ENCODE data around the gene EPN3. TPM values are rescaled to one million over a fixed set of nuclear protein-coding genes. Genes with fewer than 3 reads are reported as not detected.

The EPN3 gene
- total and polyA plus RNA-seq, 11 donors = 8.9 to 29.5 (median 12.6) TPM

- no peak for TF ChIP-seq POLR2A (IDR thresholded peaks at IDR 0.05)
- no peak for TF ChIP-seq CTCF (IDR thresholded peaks at IDR 0.05)
- H3K4me1 ChIP-seq = no peaks in the 10 kb centered on the region
- H3K27me3 ChIP-seq = no peaks in the 10 kb centered on the region
- ATAC-seq = no peak
- DNase-seq = no peak
- H3K27ac ChIP-seq = no peak overlapping the region
- no peaks in the 10 kb centered on the region for H3K9me3 ChIP-seq
- intact Hi-C loops (cut with DNase I) = no loop called here
- no peaks in the 10 kb centered on the region for H3K36me3 ChIP-seq
- H3K4me3 ChIP-seq = no peak overlapping the region
Observed at GRCh38 chr17:50499270-50499669, 33.3 kb upstream of the EPN3 start.

GRCh38 chr17:50499721-50500120 is 32.8 kb upstream of the EPN3 start:
- H3K36me3 ChIP-seq = no peaks in the 10 kb centered on the region
- H3K27me3 ChIP-seq = no peaks in the 10 kb centered on the region
- DNase-seq (no peak), ATAC-seq (no peak)
- intact Hi-C loops (cut with DNase I) = no loop called here
- H3K4me1 ChIP-seq = no peaks in the 10 kb centered on the region
- no peak overlapping the region for H3K27ac ChIP-seq
- 94 to 99% (median 95%) methylated on average over 2 of the region's 2 CpGs for WGBS, 4 donors
- no peak for TF ChIP-seq POLR2A (IDR thresholded peaks at IDR 0.05)
- no peak for TF ChIP-seq CTCF (IDR thresholded peaks at IDR 0.05)
- H3K9me3 ChIP-seq = no peaks in the 10 kb centered on the region
- no peak overlapping the region for H3K4me3 ChIP-seq

GRCh38 chr17:50501054-50501453 is 31.5 kb upstream of the EPN3 start:
- intact Hi-C loops (cut with DNase I) = no loop called here
- no peaks in the 10 kb centered on the region for H3K27me3 ChIP-seq
- TF ChIP-seq CTCF (IDR thresholded peaks at IDR 0.05) (peak; percentile 17 to 50 (median 32)), POLR2A (IDR thresholded peaks at IDR 0.05) (no peak)
- ATAC-seq (no peak), DNase-seq (no peak)
- no peak overlapping the region for H3K27ac ChIP-seq
- no peaks in the 10 kb centered on the region for H3K36me3 ChIP-seq
- no peak overlapping the region for H3K4me3 ChIP-seq
- 35 to 57% (median 39%) methylated on average over 5 of the region's 5 CpGs for WGBS, 4 donors
- no peaks in the 10 kb centered on the region for H3K9me3 ChIP-seq
- H3K4me1 ChIP-seq = no peaks in the 10 kb centered on the region

- Histone ChIP-seq H3K4me1 (peaks cover 0 to under 1% (median 0%) of the 10 kb centered on the region in 12 donors), H3K36me3 (no peaks in the 10 kb centered on the region), H3K27ac (no peak overlapping the region), H3K4me3 (no peak overlapping the region), H3K9me3 (no peaks in the 10 kb centered on the region), H3K27me3 (no peaks in the 10 kb centered on the region)
- intact Hi-C loops (cut with DNase I) = no loop called here
- WGBS, 4 donors = 87 to 96% (median 92%) methylated on average over 6 to 9 of the region's 9 CpGs
- ATAC-seq (no peak), DNase-seq (no peak)
- TF ChIP-seq CTCF (IDR thresholded peaks at IDR 0.05) (no peak), POLR2A (IDR thresholded peaks at IDR 0.05) (no peak)
Observed at GRCh38 chr17:50502301-50502990, 30.1 kb upstream of the EPN3 start.

Measured in heart left ventricle (tissue), 16 donors.